PC-3 (cell line): Measurements from ENCODE around the gene CSNK2A1. TPM values are rescaled to one million over a fixed set of nuclear protein-coding genes. Genes with fewer than 3 reads are reported as not detected.

Source experiments
- ATAC-seq: fragments of 200-7000 bp; cut with Tn5 transposase; 2 replicates; pipeline ENCODE4 v1.9.1; 2020; ENCODE audit warnings: mild to moderate bottlenecking, moderate library complexity
- BruUV-seq: library from RNA; stranded (reverse); fragments of 400-500 nt; replicated peaks from 2 replicates; lab custom pipeline; 2021; lab: Mats Ljungman, UMichigan
- CTCF ChIA-PET: fragments of 300-600 bp; sonication (Branson Sonifier 250); formaldehyde crosslinking; loops from one replicate; lab custom pipeline; 2022; ENCODE audit warnings: antibody characterized with exemption; lab: Charles Lee
- POLR2A ChIA-PET: fragments of 300-600 bp; sonication (Branson Sonifier 250); formaldehyde crosslinking; loops from one replicate; lab custom pipeline; 2022; ENCODE audit warnings: antibody characterized with exemption; ENCODE audit not compliant: unreplicated experiment; lab: Charles Lee
- DNase-seq: peaks from one replicate; pipeline ENCODE4 v3.0.0-alpha.2; 2015
- H2AFZ ChIP-seq: fragments of 300-600 bp; sonication (generic); 2 replicates; pipeline ENCODE4 v1.6.0; 2016; ENCODE audit warnings: antibody characterized with exemption, low read length
- H3F3A ChIP-seq: fragments of 300-600 bp; sonication (generic); one replicate; pipeline ENCODE4 v1.6.0; 2017; ENCODE audit warnings: antibody characterized with exemption, low read length, control low read depth, mild to moderate bottlenecking; ENCODE audit not compliant: unreplicated experiment
- H3K27ac ChIP-seq: fragments of 300-600 bp; sonication (generic); 2 replicates; pipeline ENCODE4 v1.5.1; 2016; ENCODE audit warnings: mild to moderate bottlenecking, low read length
- H3K27me3 ChIP-seq: fragments of 300-600 bp; sonication (generic); 2 replicates; pipeline ENCODE4 v1.6.1; 2016; ENCODE audit warnings: low read length, mixed read lengths
- H3K36me3 ChIP-seq: fragments of 300-600 bp; sonication (generic); 2 replicates; pipeline ENCODE4 v1.6.1; 2016; ENCODE audit warnings: low read depth, mixed run types, low read length, mixed read lengths
- H3K4me1 ChIP-seq: fragments of 300-600 bp; sonication (generic); 2 replicates; pipeline ENCODE4 v1.5.1; 2016; ENCODE audit warnings: low read length; ENCODE audit not compliant: insufficient read depth
- H3K4me2 ChIP-seq: fragments of 300-600 bp; sonication (generic); 2 replicates; pipeline ENCODE4 v1.6.0; 2016; ENCODE audit warnings: low read length
- H3K4me3 ChIP-seq: fragments of 300-600 bp; sonication (generic); 2 replicates; pipeline ENCODE4 v1.5.1; 2016; ENCODE audit warnings: mild to moderate bottlenecking, low read length, mixed read lengths
- H3K79me2 ChIP-seq: fragments of 300-600 bp; sonication (generic); 2 replicates; pipeline ENCODE4 v1.6.1; 2017; ENCODE audit warnings: low read length, mixed read lengths
- H3K9ac ChIP-seq: fragments of 300-600 bp; sonication (generic); 2 replicates; pipeline ENCODE4 v1.6.0; 2016; ENCODE audit warnings: mild to moderate bottlenecking, low read length
- H3K9me2 ChIP-seq: fragments of 300-600 bp; sonication (generic); replicated peaks from 2 replicates; pipeline ENCODE4 v1.6.1; 2016; ENCODE audit warnings: mixed run types, low read length, mixed read lengths
- H3K9me3 ChIP-seq: fragments of 300-600 bp; sonication (generic); 2 replicates; pipeline ENCODE4 v1.6.1; 2016; ENCODE audit warnings: low read length, mixed read lengths
- H4K20me1 ChIP-seq: fragments of 300-600 bp; sonication (generic); 2 replicates; pipeline ENCODE4 v1.6.1; 2016; ENCODE audit warnings: low read length, mixed read lengths
- CTCF ChIP-seq: fragments of 300-600 bp; sonication (generic); conservative IDR thresholded peaks from 2 replicates; pipeline ENCODE4 v1.5.1; 2017; ENCODE audit warnings: antibody characterized with exemption, low read depth, mild to moderate bottlenecking, low read length
- EZH2 ChIP-seq: fragments of 300-600 bp; sonication (generic); IDR thresholded peaks from one replicate; pipeline ENCODE4 v1.6.1; 2017; ENCODE audit warnings: antibody characterized with exemption, mild to moderate bottlenecking, low read length; ENCODE audit not compliant: unreplicated experiment
- EZH2phosphoT487 ChIP-seq: fragments of 300-600 bp; sonication (generic); IDR thresholded peaks from 2 replicates; pipeline ENCODE4 v1.6.1; 2018; ENCODE audit warnings: mild to moderate bottlenecking, antibody characterized with exemption, low read length, borderline replicate concordance
- intact Hi-C: fragments of 100-400 bp; cut with micrococcal nuclease; formaldehyde crosslinking; loops from 2 replicates; pipeline ENCODE4 v1.9.0; 2023
- total RNA-seq: library from RNA; depleted of rRNA; stranded (reverse); fragments of >200 nt; gene quantifications from 2 replicates; pipeline ENCODE4 v1.2.3, GENCODE V29; 2014

Gene CSNK2A1
- total RNA-seq, 1 experiment from 2014 or later, result 161 TPM

- Histone ChIP-seq H3K9ac (no peak overlapping the region), H3K4me1 (no peaks in the 10 kb centered on the region), H3K9me3 (no peaks in the 10 kb centered on the region), H3K27me3 (no peaks in the 10 kb centered on the region), H4K20me1 (no peaks in the 10 kb centered on the region), H3K4me2 (no peak overlapping the region), H2AFZ (no peak overlapping the region), H3K9me2 (no peaks in the 10 kb centered on the region), H3K36me3 (peaks cover 10% of the 10 kb centered on the region), H3K79me2 (no peaks in the 10 kb centered on the region), H3F3A (peaks cover 3% of the 10 kb centered on the region), H3K27ac (no peak overlapping the region), H3K4me3 (no peak overlapping the region)
- no peak for TF ChIP-seq EZH2phosphoT487
- no peak for TF ChIP-seq CTCF
- TF ChIP-seq EZH2, result no peak
- intact Hi-C loops, result no loop called here
- POLR2A ChIA-PET, result interaction anchor here (0.5 kb wide), 1 partner anchor 64 kb away, joined by 3 read pairs; no protein-coding TSS in a partner anchor
- no TSS peak for BruUV-seq
- CTCF ChIA-PET, result interaction anchor here (1.5 kb wide), 1 partner anchor 75 kb away, joined by 20 read pairs; no protein-coding TSS in a partner anchor
- ATAC-seq (no peak; the same call in 1 of the 2 replicates), DNase-seq (no peak)
These were observed 113.2 kb downstream of the CSNK2A1 start for GRCh38 chr20:430091-430999.

GRCh38 chr20:428658-429200 lies 114.9 kb downstream of the CSNK2A1 start:
- intact Hi-C loops, result no loop called here
- Histone ChIP-seq H3K9ac (no peak overlapping the region), H2AFZ (no peak overlapping the region), H3F3A (peaks cover 3% of the 10 kb centered on the region), H3K27me3 (no peaks in the 10 kb centered on the region), H4K20me1 (no peaks in the 10 kb centered on the region), H3K36me3 (peaks cover 14% of the 10 kb centered on the region), H3K9me2 (no peaks in the 10 kb centered on the region), H3K4me2 (no peak overlapping the region), H3K9me3 (no peaks in the 10 kb centered on the region), H3K4me3 (no peak overlapping the region), H3K4me1 (no peaks in the 10 kb centered on the region), H3K27ac (no peak overlapping the region), H3K79me2 (no peaks in the 10 kb centered on the region)
- DNase-seq, result no peak
- ChIA-PET POLR2A (no interaction called here), CTCF (no interaction called here)
- ATAC-seq, result no peak
- no TSS peak for BruUV-seq
- TF ChIP-seq EZH2 (no peak), CTCF (peak; percentile 24; the same call in 1 of the 2 replicates), EZH2phosphoT487 (no peak)
